ENCODE results near the gene PHETA1.

DNA sequence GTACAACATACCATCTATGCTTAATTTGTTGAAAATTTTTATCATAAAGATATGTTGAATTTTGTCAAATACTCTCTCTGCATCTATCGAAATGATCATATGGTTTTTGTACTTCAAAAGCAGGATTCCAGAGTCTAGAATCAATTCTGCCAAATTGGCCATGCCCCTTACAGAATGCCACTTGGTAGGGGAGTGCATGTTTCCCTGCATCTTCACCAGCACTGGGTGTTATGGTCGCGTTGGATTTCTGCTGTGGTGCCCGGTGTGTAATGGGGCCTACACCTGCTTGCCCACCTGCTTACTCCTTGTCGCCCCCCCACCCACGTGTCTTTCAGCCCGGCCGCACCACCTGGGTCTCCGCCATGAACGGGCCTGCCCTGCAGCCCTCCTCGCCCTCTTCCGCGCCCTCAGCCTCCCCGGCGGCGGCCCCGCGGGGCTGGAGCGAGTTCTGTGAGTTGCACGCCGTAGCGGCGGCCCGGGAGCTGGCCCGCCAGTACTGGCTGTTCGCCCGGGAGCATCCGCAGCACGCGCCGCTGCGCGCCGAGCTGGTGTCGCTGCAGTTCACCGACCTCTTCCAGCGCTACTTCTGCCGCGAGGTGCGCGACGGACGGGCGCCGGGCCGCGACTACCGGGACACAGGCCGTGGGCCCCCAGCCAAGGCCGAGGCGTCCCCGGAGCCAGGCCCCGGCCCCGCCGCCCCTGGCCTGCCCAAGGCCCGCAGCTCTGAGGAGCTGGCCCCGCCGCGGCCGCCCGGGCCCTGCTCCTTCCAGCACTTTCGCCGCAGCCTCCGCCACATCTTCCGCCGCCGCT, 49.1 kb upstream of the PHETA1 start:
- TF ChIP-seq, protein P1, sequence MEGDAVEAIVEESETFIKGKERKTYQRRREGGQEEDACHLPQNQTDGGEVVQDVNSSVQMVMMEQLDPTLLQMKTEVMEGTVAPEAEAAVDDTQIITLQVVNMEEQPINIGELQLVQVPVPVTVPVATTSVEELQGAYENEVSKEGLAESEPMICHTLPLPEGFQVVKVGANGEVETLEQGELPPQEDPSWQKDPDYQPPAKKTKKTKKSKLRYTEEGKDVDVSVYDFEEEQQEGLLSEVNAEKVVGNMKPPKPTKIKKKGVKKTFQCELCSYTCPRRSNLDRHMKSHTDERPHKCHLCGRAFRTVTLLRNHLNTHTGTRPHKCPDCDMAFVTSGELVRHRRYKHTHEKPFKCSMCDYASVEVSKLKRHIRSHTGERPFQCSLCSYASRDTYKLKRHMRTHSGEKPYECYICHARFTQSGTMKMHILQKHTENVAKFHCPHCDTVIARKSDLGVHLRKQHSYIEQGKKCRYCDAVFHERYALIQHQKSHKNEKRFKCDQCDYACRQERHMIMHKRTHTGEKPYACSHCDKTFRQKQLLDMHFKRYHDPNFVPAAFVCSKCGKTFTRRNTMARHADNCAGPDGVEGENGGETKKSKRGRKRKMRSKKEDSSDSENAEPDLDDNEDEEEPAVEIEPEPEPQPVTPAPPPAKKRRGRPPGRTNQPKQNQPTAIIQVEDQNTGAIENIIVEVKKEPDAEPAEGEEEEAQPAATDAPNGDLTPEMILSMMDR (IDR thresholded peaks at IDR 0.05) = no peak
- no peak for TF ChIP-seq POLR2A (IDR thresholded peaks at IDR 0.05)

All from testis (tissue), 2 donors.